Lower leg skin (tissue), 3 donors: ENCODE data around the gene MYBPC1.

Experiments used
- CTCF ChIP-seq, 3 donors: fragments of 450-650 bp; IDR thresholded peaks; one replicate each; pipeline ENCODE4 v1.5.1; 2016; ENCODE audit warnings: antibody characterized with exemption in 3 of 3, mild to moderate bottlenecking in 3 of 3, moderate library complexity in 2 of 3
- POLR2A ChIP-seq, 2 donors: fragments of 450-650 bp; IDR thresholded peaks; one replicate each; pipeline ENCODE4 v1.6.1; 2016 to 2017; ENCODE audit warnings: antibody characterized with exemption in 2 of 2, mild to moderate bottlenecking in 1 of 2, moderate library complexity in 1 of 2

GRCh38 chr12:101694986-101695385 lies 100.2 kb downstream of the MYBPC1 start:
- TF ChIP-seq CTCF (IDR thresholded peaks at IDR 0.05): no peak
- no peak for TF ChIP-seq POLR2A (IDR thresholded peaks at IDR 0.05)
